GM06990 (cell line): ENCODE measurements around the gene SNAPC3.
"Not testable (repeated sequence)": the region's sequence is repeated elsewhere in the genome, so short reads cannot be mapped to it uniquely, and the experiment has no call there.

ENCODE experiments used
- DNase-seq: peaks from one replicate; pipeline ENCODE4 v3.0.0-alpha.2; 2011; ENCODE audit not compliant: insufficient read length; ENCODE audit errors: extremely low read depth
- H3K27me3 ChIP-seq: replicated peaks from 2 replicates; pipeline ENCODE4 v1.6.0; 2011; ENCODE audit warnings: low read length; ENCODE audit not compliant: control insufficient read depth, insufficient read depth
- H3K36me3 ChIP-seq: 2 replicates; pipeline ENCODE4 v1.5.1; 2011; ENCODE audit warnings: low read length; ENCODE audit not compliant: control insufficient read depth, insufficient read depth
- H3K4me3 ChIP-seq: replicated peaks from 2 replicates; pipeline ENCODE4 v1.5.1; 2011; ENCODE audit warnings: low read depth, mild to moderate bottlenecking, control low read depth, low read length
- TF ChIP-seq, protein P1 (sequence below): IDR thresholded peaks from 2 replicates; pipeline ENCODE4 v1.5.1; 2011; ENCODE audit warnings: low read length, control low read depth, mild to moderate bottlenecking, inconsistent platforms; ENCODE audit not compliant: insufficient read depth, poor library complexity, severe bottlenecking

The SNAPC3 gene

DNA sequence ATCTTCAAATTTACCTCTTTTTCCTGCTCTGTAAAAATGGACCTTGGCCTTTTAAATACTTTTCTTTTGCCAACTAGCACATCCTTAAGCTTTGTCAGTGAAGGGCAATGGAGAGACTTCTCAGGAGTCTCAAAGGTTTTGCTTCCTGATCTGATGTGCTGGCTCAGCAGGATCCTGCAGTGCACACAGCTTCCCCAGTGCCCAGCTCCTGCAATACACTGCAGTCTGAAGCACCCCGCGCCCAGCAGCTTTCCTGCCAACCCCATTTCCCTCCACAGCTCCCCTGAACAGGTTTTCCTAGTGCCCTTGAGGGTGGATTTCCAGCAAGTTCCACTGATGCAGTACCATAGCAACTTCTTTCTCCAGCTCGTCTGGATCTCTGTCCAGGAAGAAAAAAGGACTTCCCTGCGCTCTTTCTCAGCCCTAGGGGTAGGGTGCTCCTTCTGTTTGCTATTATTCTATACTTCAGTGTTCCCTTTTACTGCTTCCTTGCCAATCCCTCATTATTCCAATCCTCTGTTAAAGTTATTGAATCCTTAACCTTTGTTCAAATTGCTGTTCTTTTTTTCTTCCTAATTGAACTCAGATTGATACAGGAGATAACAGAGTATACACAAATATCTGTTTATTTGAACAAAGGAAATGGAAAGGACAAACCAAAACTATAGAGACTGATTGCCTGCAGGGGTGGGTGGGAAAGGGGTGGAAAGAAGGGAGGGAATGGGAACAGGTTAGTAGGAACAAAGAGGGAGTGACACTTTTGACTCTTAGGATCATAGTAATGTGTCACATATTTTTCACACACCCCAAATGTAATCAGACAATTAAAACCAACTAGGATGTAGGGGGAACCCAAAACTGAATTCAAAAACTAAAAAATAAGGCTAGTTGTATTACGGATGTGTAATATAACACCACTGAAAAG is 8.5 kb downstream of the SNAPC3 start:
- TF ChIP-seq, protein P1, sequence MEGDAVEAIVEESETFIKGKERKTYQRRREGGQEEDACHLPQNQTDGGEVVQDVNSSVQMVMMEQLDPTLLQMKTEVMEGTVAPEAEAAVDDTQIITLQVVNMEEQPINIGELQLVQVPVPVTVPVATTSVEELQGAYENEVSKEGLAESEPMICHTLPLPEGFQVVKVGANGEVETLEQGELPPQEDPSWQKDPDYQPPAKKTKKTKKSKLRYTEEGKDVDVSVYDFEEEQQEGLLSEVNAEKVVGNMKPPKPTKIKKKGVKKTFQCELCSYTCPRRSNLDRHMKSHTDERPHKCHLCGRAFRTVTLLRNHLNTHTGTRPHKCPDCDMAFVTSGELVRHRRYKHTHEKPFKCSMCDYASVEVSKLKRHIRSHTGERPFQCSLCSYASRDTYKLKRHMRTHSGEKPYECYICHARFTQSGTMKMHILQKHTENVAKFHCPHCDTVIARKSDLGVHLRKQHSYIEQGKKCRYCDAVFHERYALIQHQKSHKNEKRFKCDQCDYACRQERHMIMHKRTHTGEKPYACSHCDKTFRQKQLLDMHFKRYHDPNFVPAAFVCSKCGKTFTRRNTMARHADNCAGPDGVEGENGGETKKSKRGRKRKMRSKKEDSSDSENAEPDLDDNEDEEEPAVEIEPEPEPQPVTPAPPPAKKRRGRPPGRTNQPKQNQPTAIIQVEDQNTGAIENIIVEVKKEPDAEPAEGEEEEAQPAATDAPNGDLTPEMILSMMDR: no peak
- no peaks in the 10 kb centered on the region for H3K27me3 ChIP-seq
- DNase-seq: no peak
- H3K4me3 ChIP-seq: no peak overlapping the region
- peaks cover 4% of the 10 kb centered on the region for H3K36me3 ChIP-seq

GRCh38 chr9:15433191-15433590 is 10.5 kb downstream of the SNAPC3 start:
- H3K27me3 ChIP-seq: no peaks in the 10 kb centered on the region
- TF ChIP-seq, protein P1: no peak
- no peak overlapping the region for H3K4me3 ChIP-seq
- no peak for DNase-seq
- H3K36me3 ChIP-seq: peaks cover 4% of the 10 kb centered on the region

- TF ChIP-seq, protein P1: no peak
These were observed 11.0 kb downstream of the SNAPC3 start for GRCh38 chr9:15433661-15434060.

DNA sequence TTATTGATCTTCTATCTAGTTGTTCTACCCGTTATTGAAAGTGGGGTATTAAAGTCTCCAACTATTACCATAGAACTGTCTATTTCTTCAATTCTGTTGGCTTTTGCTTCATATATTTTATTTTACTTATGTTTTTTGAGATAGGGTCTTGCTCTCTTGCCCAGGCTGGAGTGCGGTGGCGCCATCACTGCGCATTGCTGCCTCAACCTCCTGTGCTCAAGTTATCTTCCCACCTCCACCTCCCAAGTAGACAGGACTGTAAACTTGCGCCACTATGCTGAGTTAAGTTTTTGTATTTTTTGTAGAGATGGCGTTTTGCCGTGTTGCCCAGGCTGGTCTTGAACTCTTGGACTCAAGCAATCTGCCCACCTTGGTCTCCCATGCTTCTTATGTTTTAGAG is 16.2 kb downstream of the SNAPC3 start:
- DNase-seq: no peak
- TF ChIP-seq, protein P1: no peak
- Histone ChIP-seq H3K27me3 (no peaks in the 10 kb centered on the region), H3K4me3 (no peak overlapping the region), H3K36me3 (peaks cover 6% of the 10 kb centered on the region)

More at GRCh38 chr9:15433661-15434060, 11.0 kb downstream of the SNAPC3 start:
- Histone ChIP-seq H3K27me3 (no peaks in the 10 kb centered on the region), H3K36me3 (peaks cover 4% of the 10 kb centered on the region), H3K4me3 (no peak overlapping the region)
- no peak for DNase-seq

DNA sequence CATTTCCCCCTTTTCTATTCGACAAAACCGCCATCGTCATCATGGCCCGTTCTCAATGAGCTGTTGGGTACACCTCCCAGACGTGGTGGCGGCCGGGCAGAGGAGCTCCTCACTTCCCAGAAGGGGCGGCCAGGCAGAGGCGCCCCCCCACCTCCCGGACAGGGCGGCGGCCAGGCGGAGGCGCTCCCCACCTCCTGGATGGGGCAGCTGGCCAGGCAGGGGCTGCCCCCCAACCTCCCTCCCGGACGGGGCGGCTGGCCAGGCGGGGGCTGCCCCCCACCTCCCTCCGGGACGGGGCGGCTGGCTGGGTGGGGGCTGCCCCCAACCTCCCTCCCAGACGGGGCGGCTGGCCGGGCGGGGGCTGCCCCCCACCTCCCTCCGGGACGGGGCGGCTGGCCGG is 19.2 kb downstream of the SNAPC3 start:
- H3K36me3 ChIP-seq, DNase-seq, H3K4me3 ChIP-seq, H3K27me3 ChIP-seq: not testable (repeated sequence)

GRCh38 chr9:15442264-15442663 is 19.6 kb downstream of the SNAPC3 start:
- H3K4me3 ChIP-seq, H3K27me3 ChIP-seq, DNase-seq: not testable (repeated sequence)
- peaks cover 13% of the 10 kb centered on the region for H3K36me3 ChIP-seq
